Stimulated activated CD4-positive, alpha-beta T cell treated with anti-CD3 and anti-CD28 coated beads, TNF-alpha, amount 100 ng/mL, for 24 hours (primary cell): ENCODE measurements around the gene TMPRSS6.

Experiments
- DNase-seq, 3 experiments: peaks; one replicate each; pipeline ENCODE4 v3.0.0-alpha.2; 2020; ENCODE audit warnings: low read depth in 3 of 3

The TMPRSS6 gene

DNA sequence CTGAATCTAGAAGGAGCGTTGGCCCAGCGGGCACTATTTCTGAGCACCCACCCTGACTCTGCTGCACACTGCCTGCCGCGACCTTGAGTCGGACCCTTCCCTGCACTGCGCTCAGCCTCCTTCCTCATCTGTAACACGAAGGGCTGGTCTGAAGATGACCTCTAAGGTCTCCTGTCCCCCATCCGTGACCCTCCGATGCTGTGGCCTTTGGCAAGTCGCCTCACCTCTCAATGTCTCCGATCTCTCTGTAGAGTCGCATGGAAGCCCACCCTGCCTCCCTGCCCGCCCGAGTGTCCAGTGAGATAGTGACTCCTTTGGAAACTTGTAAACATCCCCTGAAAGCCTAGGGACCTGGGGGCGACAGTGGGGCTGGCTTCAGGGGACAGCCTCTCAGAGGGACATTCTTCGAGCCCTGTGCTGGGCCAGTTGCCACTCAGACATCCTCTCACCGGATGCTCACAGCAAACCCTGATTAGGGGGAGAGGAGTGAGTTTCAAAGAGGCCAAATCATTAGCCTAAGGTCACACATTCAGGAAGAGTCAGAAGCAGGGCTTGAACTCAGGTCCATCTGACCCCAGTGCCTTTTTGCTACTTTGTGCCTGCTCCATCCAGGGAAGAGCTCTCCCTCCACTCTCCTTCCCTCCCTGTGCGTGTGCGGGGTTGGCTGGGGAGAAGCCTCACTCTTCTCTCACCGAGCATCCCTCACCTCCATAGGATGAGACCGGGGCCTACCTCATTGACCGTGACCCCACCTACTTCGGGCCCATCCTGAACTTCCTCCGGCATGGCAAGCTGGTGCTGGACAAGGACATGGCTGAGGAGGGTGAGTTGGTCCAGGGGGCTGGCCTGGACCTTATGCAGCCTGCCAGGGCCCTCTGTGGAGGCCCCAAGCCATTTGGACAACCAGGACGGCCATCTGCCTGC lies 56.9 kb downstream of the TMPRSS6 start:
- no peak for DNase-seq

DNA sequence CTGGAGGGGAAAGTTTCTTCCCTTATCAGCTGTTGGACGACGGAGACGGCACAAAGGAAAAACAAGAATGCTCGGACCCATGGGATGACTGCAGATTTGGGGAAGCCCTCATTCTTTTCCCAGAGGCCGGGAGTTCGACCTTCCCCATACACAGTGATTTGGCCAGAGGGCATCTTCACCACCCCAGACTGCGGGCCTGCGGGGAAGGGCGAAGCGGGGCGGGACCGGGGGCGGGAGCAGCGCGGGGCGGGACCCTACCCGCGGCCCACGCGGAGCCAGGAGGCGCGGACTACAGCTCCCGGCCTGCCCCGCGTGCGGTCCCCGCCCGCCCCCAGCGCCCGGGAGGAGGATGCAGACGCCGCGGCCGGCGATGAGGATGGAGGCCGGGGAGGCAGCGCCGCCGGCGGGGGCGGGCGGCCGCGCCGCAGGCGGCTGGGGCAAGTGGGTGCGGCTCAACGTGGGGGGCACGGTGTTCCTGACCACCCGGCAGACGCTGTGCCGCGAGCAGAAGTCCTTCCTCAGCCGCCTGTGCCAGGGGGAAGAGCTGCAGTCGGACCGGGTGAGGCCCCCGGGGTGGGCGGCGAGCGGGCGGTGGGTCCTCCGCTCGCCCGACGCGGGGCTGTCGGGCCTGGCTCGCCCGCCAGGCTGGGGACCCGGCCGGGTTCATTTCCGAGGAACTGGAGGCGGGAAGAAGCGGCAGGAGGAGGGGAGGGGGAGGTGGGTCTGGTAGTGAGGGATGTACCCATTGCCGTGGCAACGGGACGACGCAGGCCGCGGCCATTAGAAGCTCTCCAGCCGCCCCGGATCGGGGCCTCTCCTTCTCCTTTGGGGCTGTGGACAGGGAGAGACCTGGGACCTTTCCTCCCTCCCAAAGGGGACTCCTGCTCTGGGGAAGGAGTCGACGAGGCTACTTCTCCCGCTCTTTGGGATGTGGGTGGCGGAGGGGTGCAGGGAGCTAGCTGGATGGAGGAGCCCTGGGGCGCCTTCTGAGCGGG lies 57.8 kb downstream of the TMPRSS6 start, which contains the start of gene KCTD17:
Gene KCTD17 (plus strand): TSS at position 352 of the 995 bp plus-strand sequence. CDS start 19 bp downstream, at position 371.
- peak; percentile 48 to 79 (median 54) for DNase-seq

DNA sequence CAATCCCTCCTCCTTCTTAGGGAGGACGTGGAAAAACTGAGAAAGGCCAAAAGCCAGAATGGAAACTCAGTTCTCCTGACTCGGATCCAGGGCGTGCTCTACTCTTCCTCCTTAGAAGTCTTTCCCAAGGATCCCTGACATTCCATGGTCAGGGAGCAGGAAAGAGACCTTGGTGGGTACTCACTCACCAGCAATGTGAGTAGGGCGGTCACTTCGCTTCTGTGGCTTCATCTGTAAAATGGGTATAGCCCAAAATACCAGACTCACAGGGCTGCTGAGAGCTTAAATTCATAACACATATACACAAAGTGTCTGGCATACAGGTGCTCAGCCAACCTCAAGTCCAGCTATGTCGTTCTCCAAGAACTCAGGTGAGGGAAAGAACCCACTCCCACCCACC lies 58.6 kb downstream of the TMPRSS6 start:
- no peak for DNase-seq

- no peak for DNase-seq
Measured at GRCh38 chr22:37049224-37049623, 60.3 kb downstream of the TMPRSS6 start.

GRCh38 chr22:37048133-37048532 lies 61.4 kb downstream of the TMPRSS6 start:
- no peak for DNase-seq

DNA sequence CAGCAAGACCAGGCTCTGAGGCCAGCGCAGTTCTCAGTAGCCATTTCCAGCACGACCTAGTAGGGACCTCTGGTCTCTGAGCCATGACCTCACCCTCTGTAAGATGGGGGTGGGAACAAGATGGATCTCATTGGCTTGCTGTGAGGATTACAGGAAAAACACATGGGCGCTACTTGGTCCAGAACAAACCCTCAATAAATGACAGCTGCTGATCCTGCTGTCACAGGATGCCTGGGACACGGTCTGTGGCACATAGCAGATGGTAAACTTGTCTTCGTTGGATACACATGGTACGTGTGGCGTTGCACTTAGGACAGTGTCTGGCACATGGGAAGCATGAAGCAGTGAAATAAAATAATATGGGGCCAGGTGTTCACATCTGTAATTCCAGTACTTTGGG lies 62.5 kb downstream of the TMPRSS6 start:
- no peak for DNase-seq

- DNase-seq: no peak
Measured at GRCh38 chr22:37046589-37046988, 62.9 kb downstream of the TMPRSS6 start.

DNA sequence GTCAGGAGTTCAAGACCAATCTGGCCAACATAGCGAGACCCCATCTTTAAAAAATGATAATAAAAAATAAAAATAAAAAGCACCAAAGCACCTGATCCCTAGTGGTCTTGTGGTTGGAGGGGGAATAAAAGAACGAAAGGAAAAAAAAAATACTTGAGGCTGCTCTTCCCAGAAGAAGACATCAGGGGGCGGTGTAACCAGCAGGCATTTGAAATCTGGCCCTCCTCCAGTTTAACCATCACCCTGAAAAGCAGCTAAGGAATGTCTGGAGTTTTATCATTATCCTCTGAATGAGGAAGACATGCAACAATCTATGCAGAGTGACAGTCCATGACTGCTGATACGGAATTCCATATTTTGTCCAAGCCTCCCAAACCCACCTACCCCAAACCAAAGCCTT lies 63.6 kb downstream of the TMPRSS6 start:
- DNase-seq: no peak

GRCh38 chr22:37044634-37045625 lies 64.6 kb downstream of the TMPRSS6 start:
- DNase-seq: peak in 1 of 3 experiments; percentile 19

- peak in 1 of 3 experiments; percentile 50 for DNase-seq
Measured at GRCh38 chr22:37043828-37044538, 65.5 kb downstream of the TMPRSS6 start.

- DNase-seq: no peak
Measured at GRCh38 chr22:37043209-37043827, 66.2 kb downstream of the TMPRSS6 start.

DNA sequence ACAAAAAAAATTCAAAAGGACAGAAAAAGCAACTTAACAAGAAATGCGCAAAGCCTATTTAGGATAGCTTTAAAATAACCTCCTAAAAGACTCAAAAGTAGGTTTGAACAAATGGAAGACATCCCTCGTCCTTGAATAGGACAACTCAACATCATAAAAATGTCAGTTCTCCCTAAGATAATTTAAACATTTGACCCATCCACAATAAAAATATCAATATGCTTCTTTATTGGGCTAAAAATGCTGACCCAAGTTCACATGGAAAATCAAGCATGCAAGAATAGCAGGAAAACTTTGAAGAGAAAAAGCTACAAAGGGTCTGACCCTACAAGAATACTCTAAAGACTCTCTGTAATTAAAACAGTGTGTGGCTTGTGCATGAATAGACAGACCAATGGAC lies 70.0 kb downstream of the TMPRSS6 start:
- DNase-seq: no peak

DNA sequence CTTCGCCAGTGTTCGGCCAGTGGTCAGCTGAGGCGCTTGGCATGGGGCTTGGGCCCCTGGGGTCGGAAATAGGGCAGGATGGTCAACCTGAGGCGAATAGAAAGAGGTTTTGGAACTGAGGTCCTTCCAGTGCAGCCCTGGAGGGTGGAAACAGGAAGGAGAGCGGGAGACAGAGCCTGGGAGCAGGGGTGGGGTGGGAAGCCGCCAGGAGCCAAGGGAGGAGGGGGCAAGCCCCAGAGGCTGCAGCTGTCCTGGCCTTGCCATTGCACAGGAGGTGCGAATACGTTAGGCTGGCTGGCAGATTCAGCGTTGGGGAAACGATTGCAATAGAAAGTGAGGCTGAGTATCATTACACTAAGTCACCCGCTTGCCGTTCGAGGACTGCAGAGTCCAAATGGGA lies 71.8 kb downstream of the TMPRSS6 start:
- DNase-seq: no peak

- DNase-seq: no peak
Measured at GRCh38 chr22:37036655-37037377, 72.7 kb downstream of the TMPRSS6 start.

GRCh38 chr22:37033605-37034430 lies 75.7 kb downstream of the TMPRSS6 start:
- no peak for DNase-seq

- DNase-seq: no peak
Measured at GRCh38 chr22:37032535-37033460, 76.7 kb downstream of the TMPRSS6 start.

DNA sequence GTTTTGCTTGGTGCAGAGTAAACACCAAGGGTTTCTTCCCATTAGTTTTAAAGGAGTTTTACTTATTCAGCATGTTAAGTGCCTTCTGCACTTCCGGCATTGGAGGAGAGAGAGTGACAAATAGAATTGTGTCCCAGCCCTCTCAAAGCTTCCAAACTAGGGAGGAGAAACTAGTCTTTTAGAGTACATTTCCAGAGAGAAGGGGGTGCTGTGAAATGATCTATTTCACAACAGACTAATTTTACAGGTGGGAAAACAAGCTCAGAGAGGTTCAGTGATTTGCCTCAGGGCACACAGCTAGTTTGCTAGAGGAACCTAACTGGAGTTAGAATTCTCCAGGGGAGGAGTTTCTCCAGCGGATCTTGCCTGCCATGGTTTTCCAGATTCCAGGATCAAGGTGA lies 77.4 kb downstream of the TMPRSS6 start:
- no peak for DNase-seq
